Large intestine (tissue), 3 donors: ENCODE results near the gene GMCL1. TPM values are rescaled to one million over a fixed set of nuclear protein-coding genes. Genes with fewer than 3 reads are reported as not detected.

ENCODE experiments used
- DNase-seq, 2 donors: peaks; one replicate each; pipeline versions ENCODE4 v3.0.0 to v3.0.0-alpha.2; 2013
- H3K27ac ChIP-seq: one replicate; pipeline ENCODE4 v1.5.1; 2013; ENCODE audit warnings: low read length
- H3K27me3 ChIP-seq: 2 replicates; pipeline ENCODE4 v1.6.1; 2013; ENCODE audit warnings: low read length; ENCODE audit not compliant: control insufficient read depth, insufficient read depth
- H3K36me3 ChIP-seq: 2 replicates; pipeline ENCODE4 v1.6.1; 2013; ENCODE audit warnings: low read length; ENCODE audit not compliant: control insufficient read depth, insufficient read depth
- H3K4me1 ChIP-seq: one replicate; pipeline ENCODE4 v1.6.1; 2013; ENCODE audit warnings: low read length; ENCODE audit not compliant: control insufficient read depth, insufficient read depth
- H3K4me3 ChIP-seq: one replicate; pipeline ENCODE4 v1.5.1; 2013; ENCODE audit warnings: low read length
- H3K9me3 ChIP-seq: one replicate; pipeline ENCODE4 v1.6.1; 2013; ENCODE audit warnings: mild to moderate bottlenecking, low read depth, low read length, moderate library complexity; ENCODE audit not compliant: control insufficient read depth
- WGBS: methylation state at CpG from one replicate; pipeline ENCODE4 v1.1.5; 2013; ENCODE audit warnings: low lambda C conversion rate; ENCODE audit not compliant: insufficient coverage; 5-methylcytosine and 5-hydroxymethylcytosine counted together
- polyA plus RNA-seq: library from polyadenylated mRNA; unstranded; fragments of 120-200 nt; gene quantifications from one replicate; pipeline ENCODE4 v1.2.1, GENCODE V29; 2013

The GMCL1 gene
- polyA plus RNA-seq, 1 donor = 30.9 TPM

DNA sequence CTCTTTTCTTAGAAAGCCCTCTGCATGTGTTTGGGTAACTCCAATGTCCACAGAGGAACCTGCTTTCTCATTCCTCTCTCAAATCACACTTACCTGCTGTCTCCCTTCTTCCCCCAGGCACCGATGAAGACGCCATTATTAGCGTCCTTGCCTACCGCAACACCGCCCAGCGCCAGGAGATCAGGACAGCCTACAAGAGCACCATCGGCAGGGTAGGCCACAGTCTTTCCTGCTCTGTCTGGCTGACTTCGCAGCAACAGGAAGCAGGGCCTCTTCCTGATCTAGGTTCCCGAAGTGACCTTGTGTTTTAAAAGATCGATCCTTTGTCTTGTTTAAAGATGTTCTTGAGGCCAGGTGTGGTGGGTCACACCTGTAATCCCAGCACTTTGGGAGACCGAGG lies 25.0 kb upstream of the GMCL1 start:
- no CpG with 5 or more reads among the region's 11 CpGs for WGBS
- H3K4me1 ChIP-seq = peaks cover 24% of the 10 kb centered on the region
- no peak overlapping the region for H3K27ac ChIP-seq
- no peak for DNase-seq
- no peak overlapping the region for H3K4me3 ChIP-seq
- H3K9me3 ChIP-seq = no peaks in the 10 kb centered on the region
- H3K36me3 ChIP-seq = peaks cover 65% of the 10 kb centered on the region
- no peaks in the 10 kb centered on the region for H3K27me3 ChIP-seq

DNA sequence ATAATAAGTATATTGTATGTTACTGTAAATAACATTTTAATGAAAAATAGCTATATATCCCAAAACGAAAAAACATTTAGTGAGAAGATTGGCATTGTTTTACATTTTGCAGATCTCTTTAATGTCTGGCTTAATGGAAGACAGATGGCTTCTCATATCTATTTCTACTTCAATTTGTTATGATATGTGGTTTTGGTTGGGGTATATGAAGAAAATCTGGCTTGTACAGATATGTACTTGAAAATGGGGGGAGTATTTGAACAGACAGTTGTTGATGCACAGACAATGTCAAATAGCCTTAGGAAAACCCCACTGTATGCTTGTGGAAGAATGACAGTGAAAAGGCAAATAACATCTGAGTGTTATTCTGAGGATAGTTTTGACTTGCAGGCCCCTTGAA lies 23.6 kb upstream of the GMCL1 start:
- Histone ChIP-seq H3K27me3 (no peaks in the 10 kb centered on the region), H3K27ac (no peak overlapping the region), H3K36me3 (peaks cover 71% of the 10 kb centered on the region), H3K9me3 (no peaks in the 10 kb centered on the region), H3K4me1 (peaks cover 10% of the 10 kb centered on the region), H3K4me3 (no peak overlapping the region)
- DNase-seq = no peak
- WGBS = 100% methylated on average over 1 of the region's 1 CpG

DNA sequence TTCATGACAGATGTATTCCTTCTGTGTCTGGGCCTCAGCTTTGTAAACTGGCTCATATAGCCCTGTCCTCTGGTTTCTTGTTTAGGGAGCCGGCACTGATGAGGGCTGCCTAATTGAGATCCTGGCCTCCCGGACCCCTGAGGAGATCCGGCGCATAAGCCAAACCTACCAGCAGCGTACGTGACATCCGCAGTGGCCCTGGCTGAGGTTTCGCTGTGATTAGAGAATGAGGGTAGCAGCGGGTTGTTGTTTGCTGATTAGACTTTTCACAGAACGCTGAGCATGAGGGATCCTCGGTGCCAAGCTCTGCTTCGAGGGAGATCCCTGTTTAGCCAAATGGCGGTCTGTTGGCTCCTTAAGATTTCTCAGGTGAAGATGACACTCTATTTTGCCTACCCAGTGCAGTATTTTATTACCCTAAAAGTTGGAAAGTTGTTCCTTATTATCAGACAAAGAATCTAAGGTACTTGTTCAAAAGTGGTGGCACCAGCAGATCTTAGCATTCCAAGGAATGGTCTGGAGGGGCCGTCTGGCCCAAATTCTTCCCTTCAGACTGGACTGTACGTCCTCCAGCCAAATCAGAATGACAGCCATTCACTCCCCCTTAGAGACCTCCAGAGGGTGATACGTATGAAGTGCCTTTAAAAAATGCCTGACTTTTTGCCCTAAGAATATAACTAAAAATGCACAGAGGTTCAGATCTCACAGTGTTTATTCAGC lies 21.5 kb upstream of the GMCL1 start:
- no peaks in the 10 kb centered on the region for H3K4me1 ChIP-seq
- WGBS = no CpG with 5 or more reads among the region's 16 CpGs
- no peak for DNase-seq
- peaks cover 81% of the 10 kb centered on the region for H3K36me3 ChIP-seq
- H3K27ac ChIP-seq = no peak overlapping the region
- no peaks in the 10 kb centered on the region for H3K9me3 ChIP-seq
- H3K4me3 ChIP-seq = no peak overlapping the region
- no peaks in the 10 kb centered on the region for H3K27me3 ChIP-seq

DNA sequence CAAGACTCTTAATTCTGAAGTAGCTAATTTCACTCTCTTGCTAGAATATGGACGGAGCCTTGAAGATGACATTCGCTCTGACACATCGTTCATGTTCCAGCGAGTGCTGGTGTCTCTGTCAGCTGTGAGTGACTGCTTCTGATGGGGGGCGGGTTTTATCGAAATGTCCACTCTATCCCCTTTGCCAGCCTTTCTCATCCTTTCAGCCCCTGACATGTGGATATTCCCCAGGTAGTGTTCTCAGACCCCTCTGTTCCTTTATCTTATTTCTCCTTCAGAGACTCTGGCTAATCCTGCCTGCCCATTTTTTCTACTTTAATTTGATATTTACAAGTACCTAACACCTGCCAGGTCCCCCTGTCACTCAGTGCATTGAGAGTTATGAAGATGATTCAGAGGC lies 18.9 kb upstream of the GMCL1 start:
- Histone ChIP-seq H3K4me3 (no peak overlapping the region), H3K9me3 (no peaks in the 10 kb centered on the region), H3K4me1 (no peaks in the 10 kb centered on the region), H3K27ac (no peak overlapping the region), H3K27me3 (no peaks in the 10 kb centered on the region), H3K36me3 (peaks cover 86% of the 10 kb centered on the region)
- 80% methylated on average over 1 of the region's 6 CpGs for WGBS
- DNase-seq = no peak

DNA sequence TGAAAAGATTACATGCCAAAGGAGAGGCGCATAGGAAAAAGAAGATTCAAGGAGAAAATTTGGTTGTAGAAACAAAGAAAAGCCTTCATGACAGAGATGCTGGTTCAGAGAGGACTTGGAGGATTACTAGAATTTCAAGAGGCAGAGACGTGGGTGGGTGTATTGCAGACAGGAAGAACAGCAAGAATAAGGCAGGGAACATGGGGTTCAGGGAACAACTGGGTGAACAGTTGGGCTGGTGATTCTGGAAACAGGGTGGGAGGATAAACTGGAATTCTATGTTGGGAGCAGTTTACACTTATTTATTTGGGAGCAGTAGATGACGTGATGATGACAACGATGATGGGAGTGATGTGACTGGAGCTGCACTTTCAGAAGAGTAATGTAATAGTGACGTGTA lies 18.4 kb upstream of the GMCL1 start:
- Histone ChIP-seq H3K4me3 (no peak overlapping the region), H3K9me3 (no peaks in the 10 kb centered on the region), H3K27me3 (no peaks in the 10 kb centered on the region), H3K4me1 (no peaks in the 10 kb centered on the region), H3K27ac (no peak overlapping the region), H3K36me3 (peaks cover 87% of the 10 kb centered on the region)
- 90% methylated on average over 2 of the region's 5 CpGs for WGBS
- no peak for DNase-seq

DNA sequence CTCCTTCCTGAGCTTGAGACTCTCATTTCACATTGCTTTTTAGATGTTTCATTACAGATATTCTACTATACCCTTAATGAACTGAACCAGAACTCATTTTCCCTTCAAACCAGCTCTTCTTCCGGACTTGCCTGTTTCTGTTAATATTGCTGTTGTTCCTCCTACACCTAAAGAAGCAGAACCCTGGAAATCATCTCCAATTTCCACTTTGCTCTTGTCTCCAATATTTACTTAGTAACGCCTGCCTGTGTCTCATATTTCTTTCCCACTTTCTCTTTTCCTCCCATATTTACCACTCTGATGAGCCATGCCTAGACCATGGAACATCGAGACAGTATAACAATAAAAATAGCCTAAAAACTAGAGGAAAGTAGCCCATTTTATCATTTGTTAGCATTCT lies 17.9 kb upstream of the GMCL1 start:
- H3K27ac ChIP-seq = no peak overlapping the region
- DNase-seq = no peak
- peaks cover 82% of the 10 kb centered on the region for H3K36me3 ChIP-seq
- H3K4me1 ChIP-seq = no peaks in the 10 kb centered on the region
- no peak overlapping the region for H3K4me3 ChIP-seq
- H3K27me3 ChIP-seq = no peaks in the 10 kb centered on the region
- H3K9me3 ChIP-seq = no peaks in the 10 kb centered on the region
- WGBS = 81% methylated on average over 3 of the region's 3 CpGs

DNA sequence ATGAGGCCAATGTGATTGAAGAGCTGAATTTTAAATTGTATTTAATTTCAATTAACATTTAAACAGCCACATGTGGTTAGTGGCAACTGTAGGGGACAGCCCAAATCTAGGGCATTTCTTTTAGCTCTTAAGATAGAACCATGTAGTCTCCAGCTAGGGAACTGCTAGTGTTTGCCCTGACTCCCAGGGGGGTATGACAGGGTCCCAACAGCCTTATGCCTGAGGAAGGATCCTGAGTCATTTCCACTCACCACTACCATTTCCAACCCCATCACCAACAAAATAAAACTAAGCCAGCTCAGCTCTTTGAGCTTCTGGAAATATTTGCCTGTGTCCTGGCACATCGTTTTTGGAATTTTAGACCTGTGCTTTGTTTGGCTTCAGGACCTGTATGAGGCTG lies 13.7 kb upstream of the GMCL1 start:
- H3K27ac ChIP-seq = peak overlapping the region; percentile 2
- no peaks in the 10 kb centered on the region for H3K9me3 ChIP-seq
- no peaks in the 10 kb centered on the region for H3K4me1 ChIP-seq
- H3K4me3 ChIP-seq = no peak overlapping the region
- H3K27me3 ChIP-seq = no peaks in the 10 kb centered on the region
- WGBS = no CpG with 5 or more reads among the region's 1 CpG
- H3K36me3 ChIP-seq = peaks cover 76% of the 10 kb centered on the region
- no peak for DNase-seq

DNA sequence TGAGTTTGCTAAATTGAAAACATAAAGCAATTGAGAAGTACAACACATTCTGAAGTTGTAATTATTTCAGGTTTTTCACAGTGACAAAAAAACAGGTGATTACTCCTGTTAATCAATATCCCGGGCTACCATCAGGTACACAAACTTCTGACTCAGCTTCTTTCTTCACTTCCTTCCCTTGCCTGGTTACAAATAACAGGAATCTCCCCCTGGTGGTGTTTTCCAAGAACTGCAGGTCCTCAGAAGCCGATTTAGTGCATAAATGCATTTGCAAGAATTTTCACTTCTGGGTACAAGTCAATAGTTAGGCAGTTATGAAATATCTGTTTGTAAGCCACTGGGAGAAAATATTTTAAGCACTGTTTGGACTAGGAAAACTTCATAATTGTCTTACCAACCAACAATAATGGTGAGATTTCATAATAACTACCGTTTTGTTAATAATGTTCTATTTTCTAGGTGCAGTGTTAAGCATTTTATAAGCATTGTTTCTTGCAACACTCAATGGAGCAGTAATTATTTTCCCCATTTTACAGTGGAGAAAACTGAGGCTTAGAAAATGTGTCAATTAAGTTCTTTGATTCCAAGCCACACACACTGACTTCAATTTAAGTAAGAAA lies 12.4 kb upstream of the GMCL1 start:
- peaks cover 76% of the 10 kb centered on the region for H3K36me3 ChIP-seq
- peak overlapping the region; percentile 49 for H3K27ac ChIP-seq

DNA sequence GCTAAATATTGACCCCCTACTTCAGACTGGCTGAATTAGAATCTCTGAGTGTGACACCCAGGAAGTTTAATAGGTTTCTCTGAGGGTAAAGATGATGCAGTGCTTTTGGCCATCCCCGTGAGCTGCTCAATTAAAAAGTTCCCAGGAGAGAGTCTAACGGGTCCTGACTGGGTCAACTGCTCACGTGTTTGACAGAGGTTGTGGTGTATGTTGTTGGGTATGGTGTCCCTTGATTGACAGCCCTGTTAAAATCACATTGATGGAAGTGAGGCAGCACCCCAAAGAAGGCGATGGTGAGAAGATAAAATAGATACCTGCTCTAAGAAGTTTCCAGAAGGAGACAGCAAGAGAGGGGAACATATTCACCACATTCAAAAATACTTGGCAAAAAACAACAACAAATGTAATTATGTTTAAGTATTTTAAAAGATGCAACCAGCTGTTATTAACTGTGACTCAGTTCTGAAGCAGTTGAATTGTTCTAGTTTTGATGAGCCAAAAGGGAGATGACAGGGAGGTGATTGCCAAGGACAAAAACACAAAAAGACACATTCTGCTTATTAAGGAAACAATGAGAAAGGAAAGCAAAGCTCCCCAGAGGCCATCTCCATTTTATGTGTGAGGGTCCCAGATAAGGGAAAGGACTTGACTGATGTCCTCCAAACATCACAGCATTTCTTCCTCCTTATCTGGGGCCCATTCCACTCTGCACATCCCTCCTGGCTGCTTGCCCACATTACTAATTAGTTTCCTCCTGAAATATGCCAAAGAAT lies 11.5 kb upstream of the GMCL1 start:
- no peak for DNase-seq
- H3K36me3 ChIP-seq = peaks cover 70% of the 10 kb centered on the region
- H3K9me3 ChIP-seq = no peaks in the 10 kb centered on the region
- no peaks in the 10 kb centered on the region for H3K4me1 ChIP-seq
- peak overlapping the region; percentile 10 for H3K27ac ChIP-seq
- H3K27me3 ChIP-seq = no peaks in the 10 kb centered on the region
- WGBS = no CpG with 5 or more reads among the region's 4 CpGs
- no peak overlapping the region for H3K4me3 ChIP-seq

More for the DNA sequence above, 12.4 kb upstream of the GMCL1 start:
- Histone ChIP-seq H3K4me1 (no peaks in the 10 kb centered on the region), H3K4me3 (no peak overlapping the region), H3K9me3 (no peaks in the 10 kb centered on the region), H3K27me3 (no peaks in the 10 kb centered on the region)
- DNase-seq = peak; percentile 79 to 84
- 80% methylated on average over 1 of the region's 3 CpGs for WGBS

DNA sequence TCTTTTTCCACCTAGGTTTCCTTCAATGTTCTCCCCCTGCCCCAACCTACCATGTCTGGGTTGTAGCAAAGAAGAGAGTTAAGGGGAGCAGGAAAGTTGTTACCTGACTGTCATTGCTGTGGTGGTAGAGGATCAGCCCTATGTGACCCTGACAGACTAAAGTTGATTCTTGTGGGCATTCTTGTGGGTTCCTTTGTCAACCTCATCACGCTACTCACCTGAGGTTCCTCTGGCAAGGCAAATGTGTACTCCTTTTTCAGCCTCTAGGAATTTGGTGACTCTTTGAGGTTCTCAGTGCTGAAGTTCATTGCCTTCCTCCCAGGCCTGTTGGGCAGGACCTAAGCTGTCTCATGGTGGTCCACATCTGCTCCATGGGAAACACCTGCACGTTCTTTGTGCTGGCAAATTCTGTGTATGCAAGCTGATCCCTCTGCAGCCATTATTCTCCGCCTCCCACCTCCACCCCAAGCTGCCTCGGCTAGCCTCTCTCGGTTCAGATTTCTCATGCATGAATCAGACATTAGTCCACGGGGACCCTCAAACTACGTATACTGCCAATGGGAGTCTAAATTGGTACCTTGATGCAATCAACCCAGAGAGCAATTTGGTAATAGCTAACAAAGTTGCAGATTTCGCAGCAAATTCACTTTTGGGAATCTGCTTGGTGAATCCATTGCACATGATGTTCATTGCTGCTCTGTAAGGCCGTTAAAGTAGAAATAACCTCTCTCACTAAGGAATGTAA lies 1.5 kb upstream of the GMCL1 start:
- Histone ChIP-seq H3K4me3 (no peak overlapping the region), H3K4me1 (peaks cover 11% of the 10 kb centered on the region), H3K27me3 (no peaks in the 10 kb centered on the region), H3K36me3 (peaks cover 3% of the 10 kb centered on the region), H3K27ac (peak overlapping the region; percentile 4), H3K9me3 (no peaks in the 10 kb centered on the region)
- no peak for DNase-seq
- WGBS = no CpG with 5 or more reads among the region's 9 CpGs
